Measurements from ENCODE around the gene FRK.
"Not testable (repeated sequence)": the region's sequence is repeated elsewhere in the genome, so short reads cannot be mapped to it uniquely, and the experiment has no call there.

FRK gene

GRCh38 chr6:116003668-116004067 is 57.0 kb downstream of the FRK start:
- DNase-seq, result no peak

GRCh38 chr6:116002756-116003155 is 57.9 kb downstream of the FRK start:
- DNase-seq, result no peak

- DNase-seq, result no peak
Observed at GRCh38 chr6:115999235-115999634, 61.5 kb downstream of the FRK start.

GRCh38 chr6:115997990-115998585 is 62.6 kb downstream of the FRK start:
- DNase-seq, result no peak

- no peak for DNase-seq
Observed at GRCh38 chr6:115986026-115986425, 74.7 kb downstream of the FRK start.

GRCh38 chr6:115984809-115985208 is 75.9 kb downstream of the FRK start:
- no peak for DNase-seq

GRCh38 chr6:115983998-115984397 is 76.7 kb downstream of the FRK start:
- no peak for DNase-seq

GRCh38 chr6:115982453-115982852 is 78.2 kb downstream of the FRK start:
- DNase-seq, result no peak

GRCh38 chr6:115977220-115977619 is 83.5 kb downstream of the FRK start:
- DNase-seq, result no peak

GRCh38 chr6:115976321-115976870 is 84.3 kb downstream of the FRK start:
- DNase-seq, result no peak

- no peak for DNase-seq
Observed at GRCh38 chr6:115972679-115973078, 88.0 kb downstream of the FRK start.

- no peak for DNase-seq
Observed at GRCh38 chr6:115971785-115972184, 88.9 kb downstream of the FRK start.

GRCh38 chr6:115969930-115970273 is 90.8 kb downstream of the FRK start:
- no peak for DNase-seq

GRCh38 chr6:115969207-115969929 is 91.3 kb downstream of the FRK start:
- no peak for DNase-seq

GRCh38 chr6:115960286-115960685 is 100.4 kb downstream of the FRK start:
- DNase-seq, result not testable (repeated sequence)

GRCh38 chr6:115958958-115959357 is 101.7 kb downstream of the FRK start:
- DNase-seq, result no peak

- DNase-seq, result no peak
Observed at GRCh38 chr6:115954740-115955139, 106.0 kb downstream of the FRK start.

GRCh38 chr6:115948751-115949150 is 111.9 kb downstream of the FRK start:
- DNase-seq, result no peak

- DNase-seq, result no peak
Observed at GRCh38 chr6:115947966-115948541, 112.6 kb downstream of the FRK start.

GRCh38 chr6:115945812-115946211 is 114.9 kb downstream of the FRK start:
- no peak for DNase-seq

- no peak for DNase-seq
Observed at GRCh38 chr6:115945306-115945705, 115.4 kb downstream of the FRK start.

GRCh38 chr6:115944829-115945228 is 115.9 kb downstream of the FRK start:
- DNase-seq, result not testable (repeated sequence)

- DNase-seq, result not testable (repeated sequence)
Observed at GRCh38 chr6:115937502-115937901, 123.2 kb downstream of the FRK start.

- no peak for DNase-seq
Observed at GRCh38 chr6:115935361-115935760, 125.3 kb downstream of the FRK start.

Measured in activated T-cell treated with anti-CD3 and anti-CD28 coated beads, Interleukin-2, amount 50 U/mL, for 48 hours (primary cell).